Measurements from ENCODE around the gene LHFPL5. TPM values are rescaled to one million over a fixed set of nuclear protein-coding genes. Genes with fewer than 3 reads are reported as not detected.

Gene LHFPL5
- total RNA-seq, 1 experiment from 2014 or later: 0.71 TPM

DNA sequence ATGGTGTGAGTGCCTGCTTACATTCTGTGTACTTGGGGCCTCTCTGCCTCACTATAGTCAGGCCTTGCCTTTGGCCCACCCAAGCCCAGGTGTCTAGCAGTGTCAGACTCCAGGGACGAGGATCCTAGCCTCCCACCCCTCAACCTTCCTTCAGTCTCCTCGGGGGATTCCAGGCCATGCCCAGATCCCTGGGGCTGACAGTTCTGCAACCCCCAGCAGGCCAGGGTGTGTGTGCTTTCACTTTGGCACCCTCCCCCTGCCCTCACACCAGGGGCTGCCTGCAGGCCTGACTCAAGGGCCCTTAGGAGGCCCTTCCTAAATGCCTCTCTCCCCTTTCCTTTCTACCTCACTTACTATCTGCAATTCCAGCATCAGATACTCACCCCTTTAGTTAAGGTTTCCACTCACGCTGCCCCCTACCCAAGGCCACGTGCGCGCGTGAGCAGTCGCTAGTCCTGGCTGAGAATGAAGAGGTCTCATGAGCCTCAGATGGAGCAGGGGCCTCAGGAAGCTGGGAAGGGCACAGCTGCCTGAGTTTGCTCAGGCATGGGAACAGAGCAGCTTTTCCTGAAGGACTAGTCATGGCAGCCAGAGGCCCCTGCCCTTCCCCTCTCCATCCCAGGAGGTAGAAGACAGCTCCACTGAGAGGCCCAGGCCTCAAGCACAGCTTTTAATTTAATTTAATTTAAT, 7.2 kb upstream of the LHFPL5 start:
- Histone ChIP-seq H3K36me3 (ENCODE audit: control insufficient read depth in 1 of 2, insufficient read depth in 2 of 2, low read length in 2 of 2) (no peaks in the 10 kb centered on the region), H4K20me1 (ENCODE audit: insufficient read depth) (no peaks in the 10 kb centered on the region), H3K9me3 (ENCODE audit: control insufficient read depth in 1 of 2, insufficient read depth in 1 of 2, low read depth in 1 of 2, low read length in 2 of 2) (no peaks in the 10 kb centered on the region), H3K27ac (ENCODE audit: low read depth, low read length) (no peak overlapping the region), H3K4me3 (replicated peaks in 1 of 2; ENCODE audit: low read depth in 1 of 2, low read length in 2 of 2) (no peak overlapping the region), H3K27me3 (ENCODE audit: insufficient read depth, low read length) (0 out of 2 replicates have a peak, but pooled peaks cover 3% of the 10 kb centered on the region), H3K79me2 (ENCODE audit: insufficient read depth, low read length) (no peaks in the 10 kb centered on the region), H3K4me1 (ENCODE audit: control insufficient read depth in 1 of 2, insufficient read depth in 2 of 2, low read length in 2 of 2) (no peaks in the 10 kb centered on the region), H3K9ac (ENCODE audit: low read length) (no peak overlapping the region), H3K4me2 (ENCODE audit: low read length) (no peak overlapping the region), H3K9me2 (ENCODE audit: insufficient read depth) (no peaks in the 10 kb centered on the region), H2AFZ (ENCODE audit: low read depth, low read length, poor library complexity, severe bottlenecking) (no peak overlapping the region)
- BruUV-seq (replicated peaks): no TSS peak
- DNase-seq (ENCODE audit: low read depth, low spot score): no peak
- TF ChIP-seq ZFX (IDR thresholded peaks at IDR 0.05) (no peak), ZNF274 (IDR thresholded peaks at IDR 0.05; ENCODE audit: low read depth, low read length) (no peak), SP1 (IDR thresholded peaks at IDR 0.05; ENCODE audit: low read depth) (no peak), ELF1 (IDR thresholded peaks at IDR 0.05; ENCODE audit: borderline replicate concordance, low read depth) (no peak), JUND (IDR thresholded peaks at IDR 0.05) (no peak), CBX3 (IDR thresholded peaks at IDR 0.05; ENCODE audit: low read depth) (no peak), CEBPB (IDR thresholded peaks at IDR 0.05; ENCODE audit: low read depth) (no peak), YY1 (IDR thresholded peaks at IDR 0.05; ENCODE audit: extremely low read depth, insufficient replicate concordance, low read depth, low read length) (no peak), SRF (IDR thresholded peaks at IDR 0.05; ENCODE audit: low read depth) (no peak), TCF7L2 (IDR thresholded peaks at IDR 0.05; ENCODE audit: borderline replicate concordance, extremely low read depth, insufficient read depth, insufficient read length) (no peak), EZH2 (IDR thresholded peaks at IDR 0.05) (no peak), FOSL1 (IDR thresholded peaks at IDR 0.05; ENCODE audit: low read depth) (no peak), POLR2AphosphoS5 (IDR thresholded peaks at IDR 0.05; ENCODE audit: low read depth, low read length) (no peak), SIN3A (IDR thresholded peaks at IDR 0.05; ENCODE audit: low read depth) (no peak), EGR1 (IDR thresholded peaks at IDR 0.05; ENCODE audit: low read depth) (no peak)
- TF ChIP-seq, protein P1, sequence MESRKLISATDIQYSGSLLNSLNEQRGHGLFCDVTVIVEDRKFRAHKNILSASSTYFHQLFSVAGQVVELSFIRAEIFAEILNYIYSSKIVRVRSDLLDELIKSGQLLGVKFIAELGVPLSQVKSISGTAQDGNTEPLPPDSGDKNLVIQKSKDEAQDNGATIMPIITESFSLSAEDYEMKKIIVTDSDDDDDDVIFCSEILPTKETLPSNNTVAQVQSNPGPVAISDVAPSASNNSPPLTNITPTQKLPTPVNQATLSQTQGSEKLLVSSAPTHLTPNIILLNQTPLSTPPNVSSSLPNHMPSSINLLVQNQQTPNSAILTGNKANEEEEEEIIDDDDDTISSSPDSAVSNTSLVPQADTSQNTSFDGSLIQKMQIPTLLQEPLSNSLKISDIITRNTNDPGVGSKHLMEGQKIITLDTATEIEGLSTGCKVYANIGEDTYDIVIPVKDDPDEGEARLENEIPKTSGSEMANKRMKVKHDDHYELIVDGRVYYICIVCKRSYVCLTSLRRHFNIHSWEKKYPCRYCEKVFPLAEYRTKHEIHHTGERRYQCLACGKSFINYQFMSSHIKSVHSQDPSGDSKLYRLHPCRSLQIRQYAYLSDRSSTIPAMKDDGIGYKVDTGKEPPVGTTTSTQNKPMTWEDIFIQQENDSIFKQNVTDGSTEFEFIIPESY (IDR thresholded peaks at IDR 0.05; ENCODE audit: extremely low read depth, insufficient replicate concordance, low read length): no peak
- TF ChIP-seq, protein P2, sequence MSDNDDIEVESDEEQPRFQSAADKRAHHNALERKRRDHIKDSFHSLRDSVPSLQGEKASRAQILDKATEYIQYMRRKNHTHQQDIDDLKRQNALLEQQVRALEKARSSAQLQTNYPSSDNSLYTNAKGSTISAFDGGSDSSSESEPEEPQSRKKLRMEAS (IDR thresholded peaks at IDR 0.05): no peak
- TF ChIP-seq, protein P3, sequence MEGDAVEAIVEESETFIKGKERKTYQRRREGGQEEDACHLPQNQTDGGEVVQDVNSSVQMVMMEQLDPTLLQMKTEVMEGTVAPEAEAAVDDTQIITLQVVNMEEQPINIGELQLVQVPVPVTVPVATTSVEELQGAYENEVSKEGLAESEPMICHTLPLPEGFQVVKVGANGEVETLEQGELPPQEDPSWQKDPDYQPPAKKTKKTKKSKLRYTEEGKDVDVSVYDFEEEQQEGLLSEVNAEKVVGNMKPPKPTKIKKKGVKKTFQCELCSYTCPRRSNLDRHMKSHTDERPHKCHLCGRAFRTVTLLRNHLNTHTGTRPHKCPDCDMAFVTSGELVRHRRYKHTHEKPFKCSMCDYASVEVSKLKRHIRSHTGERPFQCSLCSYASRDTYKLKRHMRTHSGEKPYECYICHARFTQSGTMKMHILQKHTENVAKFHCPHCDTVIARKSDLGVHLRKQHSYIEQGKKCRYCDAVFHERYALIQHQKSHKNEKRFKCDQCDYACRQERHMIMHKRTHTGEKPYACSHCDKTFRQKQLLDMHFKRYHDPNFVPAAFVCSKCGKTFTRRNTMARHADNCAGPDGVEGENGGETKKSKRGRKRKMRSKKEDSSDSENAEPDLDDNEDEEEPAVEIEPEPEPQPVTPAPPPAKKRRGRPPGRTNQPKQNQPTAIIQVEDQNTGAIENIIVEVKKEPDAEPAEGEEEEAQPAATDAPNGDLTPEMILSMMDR (IDR thresholded peaks at IDR 0.05 in 2 of 3, conservative IDR thresholded peaks at IDR 0.05 in 1 of 3; ENCODE audit: borderline replicate concordance in 1 of 3, insufficient read depth in 1 of 3, low read depth in 2 of 3, low read length in 2 of 3): no peak
- ChIA-PET RAD21 (ENCODE audit: low non-redundant PET in 1 of 2, low total read pairs in 2 of 2, uncharacterized antibody in 2 of 2, unreplicated experiment in 2 of 2) (no interaction called here), CTCF (no interaction called here), POLR2A (interaction anchor here (1.6 kb wide), 1 partner anchor 10 kb away, joined by 3 read pairs; no protein-coding TSS in a partner anchor)
- no peak for ATAC-seq
- intact Hi-C loops (cut with micrococcal nuclease): no loop called here
